SK-N-SH (cell line): ENCODE measurements around the gene FTO. TPM values are rescaled to one million over a fixed set of nuclear protein-coding genes. Genes with fewer than 3 reads are reported as not detected.

ENCODE experiments used
- CTCF ChIA-PET: fragments of 300-600, 350-600 bp; formaldehyde crosslinking; extraction: SDS; loops from one replicate; lab custom pipeline; 2021; lab: Yijun Ruan, JAX
- POLR2A ChIA-PET: fragments of 350-600 bp; sonication (Branson Sonifier 250); formaldehyde crosslinking; extraction: SDS; loops from one replicate; lab custom pipeline; 2020; ENCODE audit warnings: antibody characterized with exemption, inconsistent platforms; lab: Yijun Ruan, JAX
- DNase-seq: peaks from one replicate; pipeline ENCODE4 v3.0.0; 2012
- H2AFZ ChIP-seq: fragments of 200-600 bp; sonication (generic); 2 replicates; pipeline ENCODE4 v1.8.1; 2016; ENCODE audit warnings: antibody characterized with exemption, mild to moderate bottlenecking, low read depth
- H3F3A ChIP-seq: fragments of 200-600 bp; sonication (generic); replicated peaks from 2 replicates; pipeline ENCODE3; 2016; ENCODE audit warnings: antibody characterized with exemption, mild to moderate bottlenecking; ENCODE audit not compliant: insufficient read depth
- H3K27ac ChIP-seq, 2 experiments: fragments of 200-500 bp in 1 of 2; fragments of 200-600 bp in 1 of 2; sonication (Bioruptor generic) in 1 of 2; sonication (generic), shearing (Covaris generic) in 1 of 2; 2 replicates each; pipeline versions ENCODE4 v1.5.1 to v1.6.1; 2014 to 2016; ENCODE audit warnings: low read depth in 2 of 2, inconsistent platforms in 1 of 2, low read length in 1 of 2, mild to moderate bottlenecking in 1 of 2, mixed read lengths in 1 of 2
- H3K27me3 ChIP-seq: fragments of 200-600 bp; sonication (generic), shearing (Covaris generic); 2 replicates; pipeline ENCODE4 v1.6.1; 2016; ENCODE audit warnings: mixed run types; ENCODE audit not compliant: insufficient read depth
- H3K36me3 ChIP-seq, 2 experiments: fragments of 200-500 bp in 1 of 2; fragments of 200-600 bp in 1 of 2; sonication (Bioruptor generic) in 1 of 2; sonication (generic) in 1 of 2; replicated peaks in 1 of 2; 2 replicates each; pipeline versions ENCODE3 to v1.5.1; 2014 to 2016; ENCODE audit warnings: low read length in 1 of 2, mild to moderate bottlenecking in 1 of 2; ENCODE audit not compliant: insufficient read depth in 2 of 2, control insufficient read depth in 1 of 2
- H3K4me1 ChIP-seq, 2 experiments: fragments of 200-500 bp in 1 of 2; fragments of 200-600 bp in 1 of 2; sonication (Bioruptor generic) in 1 of 2; sonication (generic), shearing (Covaris generic) in 1 of 2; 2 replicates each; pipeline versions ENCODE4 v1.5.1 to v1.6.1; 2014 to 2016; ENCODE audit warnings: low read depth in 1 of 2, low read length in 1 of 2, mixed run types in 1 of 2; ENCODE audit not compliant: insufficient read depth in 2 of 2, control insufficient read depth in 1 of 2
- H3K4me2 ChIP-seq: fragments of 200-600 bp; sonication (generic), shearing (Covaris generic); 2 replicates; pipeline ENCODE4 v1.6.1; 2017; ENCODE audit warnings: mixed run types
- H3K4me3 ChIP-seq, 2 experiments: fragments of 200-500 bp in 1 of 2; fragments of 200-600 bp in 1 of 2; sonication (Bioruptor generic) in 1 of 2; sonication (generic), shearing (Covaris generic) in 1 of 2; 2 replicates each; pipeline versions ENCODE4 v1.5.1 to v1.8.1; 2014 to 2016; ENCODE audit warnings: low read depth in 2 of 2, inconsistent platforms in 1 of 2, low read length in 1 of 2, mild to moderate bottlenecking in 1 of 2, mixed read lengths in 1 of 2, moderate library complexity in 1 of 2
- H3K79me2 ChIP-seq: fragments of 200-600 bp; sonication (generic); 2 replicates; pipeline ENCODE4 v1.8.1; 2017; ENCODE audit warnings: mild to moderate bottlenecking; ENCODE audit not compliant: insufficient read depth
- H3K9ac ChIP-seq: fragments of 200-600 bp; sonication (generic); 2 replicates; pipeline ENCODE4 v1.6.1; 2017; ENCODE audit warnings: mixed run types
- H3K9me2 ChIP-seq: fragments of 200-600 bp; sonication (generic); 2 replicates; pipeline ENCODE4 v1.6.1; 2017; ENCODE audit warnings: mixed run types
- H3K9me3 ChIP-seq: fragments of 200-600 bp; sonication (generic); 2 replicates; pipeline ENCODE4 v1.6.1; 2017; ENCODE audit warnings: mixed run types, mild to moderate bottlenecking, moderate library complexity
- H4K20me1 ChIP-seq: fragments of 200-600 bp; sonication (generic); 2 replicates; pipeline ENCODE4 v1.6.1; 2017; ENCODE audit warnings: mild to moderate bottlenecking, mixed run types; ENCODE audit not compliant: insufficient read depth
- EP300 ChIP-seq, 2 experiments: IDR thresholded peaks; 2 replicates each; pipeline versions ENCODE4 v1.4.0 to v1.6.1; 2012; ENCODE audit warnings: borderline replicate concordance in 1 of 2, low read depth in 1 of 2, low read length in 1 of 2
- FOSL2 ChIP-seq: IDR thresholded peaks from 2 replicates; pipeline ENCODE4 v1.4.0; 2012; ENCODE audit warnings: low read depth, mild to moderate bottlenecking, moderate library complexity, borderline replicate concordance
- IRF3 ChIP-seq: fragments of 150-350 bp; IDR thresholded peaks from 2 replicates; pipeline ENCODE4 v1.6.1; 2016; ENCODE audit warnings: mild to moderate bottlenecking, low read depth, low read length
- JUND ChIP-seq: IDR thresholded peaks from 2 replicates; pipeline ENCODE4 v1.4.0; 2012
- MEF2A ChIP-seq: IDR thresholded peaks from 2 replicates; pipeline ENCODE4 v1.4.0; 2012; ENCODE audit warnings: low read depth, borderline replicate concordance
- NRF1 ChIP-seq: IDR thresholded peaks from 2 replicates; pipeline ENCODE4 v1.6.1; 2012; ENCODE audit warnings: low read depth, mild to moderate bottlenecking, low read length
- TCF12 ChIP-seq: IDR thresholded peaks from 2 replicates; pipeline ENCODE4 v1.4.0; 2012
- USF1 ChIP-seq: IDR thresholded peaks from 2 replicates; pipeline ENCODE4 v1.4.0; 2012; ENCODE audit warnings: low read depth, borderline replicate concordance
- USF2 ChIP-seq: fragments of 150-350 bp; IDR thresholded peaks from 2 replicates; pipeline ENCODE4 v1.6.1; 2017; ENCODE audit warnings: antibody characterized with exemption, low read length, low read depth, borderline replicate concordance
- YY1 ChIP-seq: IDR thresholded peaks from 2 replicates; pipeline ENCODE4 v1.4.0; 2012; ENCODE audit warnings: low read depth, mild to moderate bottlenecking
- ZBTB33 ChIP-seq: IDR thresholded peaks from 2 replicates; pipeline ENCODE4 v1.4.0; 2012; ENCODE audit warnings: low read depth, borderline replicate concordance
- WGBS: methylation state at CpG from one replicate; pipeline ENCODE4 v1.1.6; 2017; ENCODE audit warnings: low lambda C conversion rate; 5-methylcytosine and 5-hydroxymethylcytosine counted together
- polyA plus RNA-seq, 3 experiments: library from polyadenylated mRNA; depleted of rRNA; stranded (reverse); fragments of >200 nt; gene quantifications; 2 replicates each; pipeline ENCODE4 v1.2.3, GENCODE V29; 2012

FTO gene
- polyA plus RNA-seq, 1 of the 3 experiments (the other 2 are of a cell fraction): 41.2 TPM

GRCh38 chr16:54145881-54146280 lies 441.9 kb downstream of the FTO start:
- no peaks in the 10 kb centered on the region for H3F3A ChIP-seq
- no peak overlapping the region for H3K4me3 ChIP-seq
- H4K20me1 ChIP-seq: no peaks in the 10 kb centered on the region
- H3K79me2 ChIP-seq: no peaks in the 10 kb centered on the region
- 63% methylated on average over 3 of the region's 4 CpGs for WGBS
- H3K36me3 ChIP-seq: no peaks in the 10 kb centered on the region
- H3K27ac ChIP-seq: no peak overlapping the region
- no peak for DNase-seq
- no peaks in the 10 kb centered on the region for H3K27me3 ChIP-seq
- TF ChIP-seq MEF2A: no peak
- TF ChIP-seq USF2: no peak
- TF ChIP-seq, all 33 proteins: peak for 0
- no peak overlapping the region for H3K9ac ChIP-seq
- no peak overlapping the region for H2AFZ ChIP-seq
- H3K4me2 ChIP-seq: no peak overlapping the region
- POLR2A ChIA-PET: no interaction called here
- H3K4me1 ChIP-seq: peaks cover 0 to 3% of the 10 kb centered on the region in 2 experiments; a peak in 2 of 4 replicates
- no peaks in the 10 kb centered on the region for H3K9me2 ChIP-seq
- H3K9me3 ChIP-seq: no peaks in the 10 kb centered on the region
- CTCF ChIA-PET: no interaction called here

- no peaks in the 10 kb centered on the region for H3K36me3 ChIP-seq
- ChIA-PET CTCF (interaction anchor here (1.0 kb wide), 1 partner anchor 12 kb away, joined by 3 read pairs; no protein-coding TSS in a partner anchor), POLR2A (no interaction called here)
- WGBS: 87% methylated on average over 4 of the region's 4 CpGs
- H3K27me3 ChIP-seq: no peaks in the 10 kb centered on the region
- no peaks in the 10 kb centered on the region for H3K9me2 ChIP-seq
- H3K4me2 ChIP-seq: no peak overlapping the region
- no peak overlapping the region for H3K4me3 ChIP-seq
- H4K20me1 ChIP-seq: no peaks in the 10 kb centered on the region
- no peak overlapping the region for H3K9ac ChIP-seq
- H3K9me3 ChIP-seq: no peaks in the 10 kb centered on the region
- no peak overlapping the region for H3K27ac ChIP-seq
- TF ChIP-seq IRF3: no peak
- H3F3A ChIP-seq: no peaks in the 10 kb centered on the region
- no peaks in the 10 kb centered on the region for H3K79me2 ChIP-seq
- DNase-seq: no peak
- no peak overlapping the region for H2AFZ ChIP-seq
- peaks cover 0 to 3% of the 10 kb centered on the region in 2 experiments; a peak in 2 of 4 replicates for H3K4me1 ChIP-seq
Measured at GRCh38 chr16:54148974-54149373, 445.0 kb downstream of the FTO start.

- H3K4me3 ChIP-seq: no peak overlapping the region
- H3K27ac ChIP-seq: no peak overlapping the region
- H3K9ac ChIP-seq: no peak overlapping the region
- H3K79me2 ChIP-seq: no peaks in the 10 kb centered on the region
- no peak overlapping the region for H3K4me2 ChIP-seq
- no peaks in the 10 kb centered on the region for H3K9me3 ChIP-seq
- H3K4me1 ChIP-seq: peaks cover 0 to 3% of the 10 kb centered on the region in 2 experiments; a peak in 2 of 4 replicates
- H3F3A ChIP-seq: no peaks in the 10 kb centered on the region
- WGBS: 78% methylated on average over 9 of the region's 12 CpGs
- no peak for DNase-seq
- ChIA-PET CTCF (interaction anchor here (0.9 kb wide), 1 partner anchor 9 kb away, joined by 3 read pairs; no protein-coding TSS in a partner anchor), POLR2A (no interaction called here)
- no peaks in the 10 kb centered on the region for H3K36me3 ChIP-seq
- no peaks in the 10 kb centered on the region for H3K27me3 ChIP-seq
- H2AFZ ChIP-seq: no peak overlapping the region
- H4K20me1 ChIP-seq: no peaks in the 10 kb centered on the region
- TF ChIP-seq NRF1 (no peak), FOSL2 (no peak), USF1 (no peak), TCF12 (no peak), MEF2A (no peak), ZBTB33 (no peak), EP300 (IDR thresholded peaks at IDR 0.05; ENCODE audit: borderline replicate concordance in 1 of 2, low read depth in 1 of 2, low read length in 1 of 2) (no peak), YY1 (no peak), JUND (no peak)
- H3K9me2 ChIP-seq: no peaks in the 10 kb centered on the region
Measured at GRCh38 chr16:54150861-54151260, 446.9 kb downstream of the FTO start.
